Activated CD8-positive, alpha-beta memory T cell treated with anti-CD3 and anti-CD28 coated beads, Interleukin-2, amount 10 ng/mL, durations not matched to agents 7 days and 5 days (primary cell): ENCODE results near the gene CPNE2. TPM values are rescaled to one million over a fixed set of nuclear protein-coding genes. Genes with fewer than 3 reads are reported as not detected.

Source experiments
- ATAC-seq: fragments of 150-1000 bp; cut with Tn5 transposase; one replicate; pipeline ENCODE4 v1.10.0; 2021; ENCODE audit warnings: moderate library complexity
- CTCF ChIA-PET: fragments of 350-600 bp; sonication (Branson Sonifier 250); formaldehyde crosslinking; loops from one replicate; lab custom pipeline; 2021; ENCODE audit warnings: antibody characterized with exemption; lab: Charles Lee
- DNase-seq: peaks from one replicate; pipeline ENCODE4 v3.0.0-alpha.2; 2020
- H3K27ac Mint-ChIP-seq: one replicate; pipeline ENCODE4 v1.8.0; 2021; ENCODE audit warnings: mild to moderate bottlenecking, mixed read lengths
- H3K27me3 Mint-ChIP-seq: one replicate; pipeline ENCODE4 v1.8.0; 2021; ENCODE audit warnings: mixed read lengths
- H3K36me3 Mint-ChIP-seq: one replicate; pipeline ENCODE4 v1.8.0; 2021; ENCODE audit warnings: mild to moderate bottlenecking, mixed read lengths
- H3K4me1 Mint-ChIP-seq: one replicate; pipeline ENCODE4 v1.8.0; 2021; ENCODE audit warnings: mixed read lengths
- H3K4me3 Mint-ChIP-seq: one replicate; pipeline ENCODE4 v1.8.0; 2021; ENCODE audit warnings: mild to moderate bottlenecking, moderate library complexity, mixed read lengths
- H3K9me3 Mint-ChIP-seq: one replicate; pipeline ENCODE4 v1.8.0; 2022; ENCODE audit warnings: low read depth, mixed read lengths
- total RNA-seq, 2 experiments: library from RNA; stranded (reverse); gene quantifications; one replicate each; pipeline ENCODE4 v1.2.3, GENCODE V29; 2021

Gene CPNE2
- total RNA-seq, 2 experiments from 2014 or later: 3.2 to 9.6 TPM

DNA sequence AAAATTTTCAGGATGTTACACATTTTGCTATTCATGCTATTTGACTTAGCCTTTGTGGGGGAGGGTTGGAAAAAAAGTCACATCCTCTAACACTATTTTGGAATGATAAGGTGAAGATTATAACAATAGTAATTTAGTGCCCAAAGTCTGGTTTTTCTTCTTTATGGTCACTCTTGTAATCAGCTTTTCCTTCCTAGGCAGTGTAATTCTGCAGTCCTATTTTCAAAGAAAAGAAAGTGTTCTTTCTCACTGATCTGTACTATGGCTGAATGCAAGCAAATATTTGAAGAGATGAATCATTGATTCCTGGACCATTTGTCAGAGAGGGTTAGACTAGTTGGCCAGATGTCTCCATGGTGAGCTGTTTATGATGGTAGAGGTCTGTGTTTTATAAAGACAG is 102.1 kb downstream of the CPNE2 start:
- no peak overlapping the region for H3K4me3 Mint-ChIP-seq
- H3K27me3 Mint-ChIP-seq: no peaks in the 10 kb centered on the region
- H3K36me3 Mint-ChIP-seq: peaks cover 21% of the 10 kb centered on the region
- no peak for DNase-seq
- no peak for ATAC-seq
- no peaks in the 10 kb centered on the region for H3K9me3 Mint-ChIP-seq
- CTCF ChIA-PET: interaction anchor here (1.7 kb wide), 1 partner anchor 9 kb away, joined by 5 read pairs; the partner anchor contains the start of genes PSME3IP1 and RSPRY1
- peaks cover 17% of the 10 kb centered on the region for H3K4me1 Mint-ChIP-seq
- H3K27ac Mint-ChIP-seq: no peak overlapping the region

DNA sequence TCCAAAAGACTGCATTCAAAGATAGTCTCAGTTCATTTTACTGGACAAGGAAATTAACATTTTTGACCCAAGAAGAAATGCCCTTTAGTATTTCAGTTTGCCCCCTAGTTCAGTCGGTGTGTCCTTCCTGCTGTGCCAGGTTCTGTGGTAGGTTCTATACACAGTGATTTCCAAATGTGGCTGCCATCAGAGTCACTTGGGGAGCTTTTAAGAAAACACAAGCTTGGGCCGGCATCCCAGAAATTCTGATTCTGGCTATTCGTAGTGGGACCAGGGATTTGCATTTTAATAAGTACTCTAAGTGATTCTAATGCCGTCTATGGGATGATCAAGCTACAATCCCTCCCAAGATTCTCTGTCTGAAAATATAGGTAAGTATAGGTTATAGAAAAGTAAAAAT is 103.9 kb downstream of the CPNE2 start:
- CTCF ChIA-PET: interaction anchor here (1.2 kb wide), 1 partner anchor 9 kb away, joined by 3 read pairs; no protein-coding TSS in a partner anchor
- Mint-ChIP-seq H3K4me1 (peaks cover 12% of the 10 kb centered on the region), H3K27me3 (no peaks in the 10 kb centered on the region), H3K36me3 (peaks cover 13% of the 10 kb centered on the region), H3K4me3 (no peak overlapping the region), H3K27ac (no peak overlapping the region), H3K9me3 (no peaks in the 10 kb centered on the region)
- DNase-seq (no peak), ATAC-seq (no peak)

DNA sequence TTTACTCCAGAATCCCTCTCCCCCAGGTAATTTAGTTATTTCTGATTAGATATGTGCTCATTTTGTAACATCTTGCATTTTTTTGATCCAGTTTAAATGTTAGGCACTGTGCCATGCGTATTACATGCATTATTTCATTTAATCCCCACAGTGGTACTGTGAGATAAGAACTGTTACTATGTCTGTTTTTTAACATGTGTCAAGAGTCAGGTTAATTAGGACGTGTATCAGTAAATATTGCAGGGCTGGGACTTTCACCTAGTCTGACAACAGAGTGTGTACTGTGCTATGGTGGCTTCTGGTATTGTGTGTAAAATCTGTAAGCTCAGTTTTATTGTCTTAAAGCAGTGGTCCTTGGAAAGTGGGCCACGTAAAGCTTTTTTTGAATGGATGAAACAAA is 104.4 kb downstream of the CPNE2 start:
- no peak for ATAC-seq
- Mint-ChIP-seq H3K36me3 (peaks cover 13% of the 10 kb centered on the region), H3K4me1 (peaks cover 12% of the 10 kb centered on the region), H3K4me3 (no peak overlapping the region), H3K27me3 (no peaks in the 10 kb centered on the region), H3K9me3 (no peaks in the 10 kb centered on the region), H3K27ac (no peak overlapping the region)
- no peak for DNase-seq
- CTCF ChIA-PET: interaction anchor here (1.2 kb wide), 1 partner anchor 9 kb away, joined by 3 read pairs; no protein-coding TSS in a partner anchor

Other genes with a start within 250 kb of the CPNE2 start
- gene SLC12A3, start 227.4 kb upstream of the CPNE2 start, total RNA-seq: not detected
- gene HERPUD1, start 160.4 kb upstream of the CPNE2 start, total RNA-seq: 100 to 1,000 TPM; 127 to 149 TPM
- gene CETP, start 130.6 kb upstream of the CPNE2 start, total RNA-seq: not detected
- 100 to 1,000 TPM; 156 to 287 TPM for gene NLRC5, start 103.0 kb upstream of the CPNE2 start, total RNA-seq
- gene PSME3IP1, start 93.5 kb downstream of the CPNE2 start, total RNA-seq: 100 to 1,000 TPM; 118 to 124 TPM
- gene RSPRY1, start 93.7 kb downstream of the CPNE2 start, total RNA-seq: 10 to 100 TPM; 32.6 to 33.7 TPM
- gene ARL2BP, start 152.7 kb downstream of the CPNE2 start, total RNA-seq: 10 to 100 TPM; 24.9 to 30.2 TPM
- not detected for gene PLLP, start 192.1 kb downstream of the CPNE2 start, total RNA-seq